IgD-negative memory B cell (primary cell): ENCODE results near the gene HYLS1. TPM values are rescaled to one million over a fixed set of nuclear protein-coding genes. Genes with fewer than 3 reads are reported as not detected.
A peak's percentile ranks its signal among the peaks of the same experiment; 100 is the strongest.
"Not testable (repeated sequence)": the region's sequence is repeated elsewhere in the genome, so short reads cannot be mapped to it uniquely, and the experiment has no call there.

Experiments
- H3K27ac Mint-ChIP-seq, 3 donors: one replicate each; pipeline ENCODE4 v1.8.0; 2020 to 2022; ENCODE audit warnings: mild to moderate bottlenecking in 3 of 3, mixed read lengths in 3 of 3, moderate library complexity in 1 of 3
- H3K27me3 Mint-ChIP-seq: one replicate; pipeline ENCODE4 v1.8.0; 2021; ENCODE audit warnings: mixed read lengths
- H3K36me3 Mint-ChIP-seq: one replicate; pipeline ENCODE4 v1.8.0; 2020; ENCODE audit warnings: mild to moderate bottlenecking, mixed read lengths
- H3K4me1 Mint-ChIP-seq, 3 donors: one replicate each; pipeline ENCODE4 v1.8.0; 2020 to 2022; ENCODE audit warnings: mixed read lengths in 3 of 3, mild to moderate bottlenecking in 1 of 3
- H3K4me3 Mint-ChIP-seq, 4 donors: one replicate each; pipeline ENCODE4 v1.8.0; 2020 to 2022; ENCODE audit warnings: mild to moderate bottlenecking in 4 of 4, mixed read lengths in 4 of 4, moderate library complexity in 3 of 4
- H3K9me3 Mint-ChIP-seq, 3 donors: one replicate each; pipeline ENCODE4 v1.8.0; 2020 to 2021; ENCODE audit warnings: mixed read lengths in 3 of 3, mild to moderate bottlenecking in 1 of 3
- polyA plus RNA-seq: library from polyadenylated mRNA; unstranded; fragments of 300-500 nt; fragmentation: Illumina TruSeq; gene quantifications from one replicate; pipeline ENCODE4 v1.2.3, GENCODE V29; 2021

HYLS1 gene
- polyA plus RNA-seq, 1 donor from 2014 or later, result 12.5 TPM

GRCh38 chr11:125890447-125891100, 3.1 kb downstream of the HYLS1 start:
- peaks cover 12 to 27% (median 16%) of the 10 kb centered on the region in 3 donors for H3K4me1 Mint-ChIP-seq
- peak overlapping the region in 1 of 4 donors; percentile 71 for H3K4me3 Mint-ChIP-seq
- H3K27me3 Mint-ChIP-seq, result no peaks in the 10 kb centered on the region
- H3K27ac Mint-ChIP-seq, result no peak overlapping the region
- H3K9me3 Mint-ChIP-seq, result peaks cover 0 to 2% (median 0%) of the 10 kb centered on the region in 3 donors
- H3K36me3 Mint-ChIP-seq, result peaks cover 2% of the 10 kb centered on the region

DNA sequence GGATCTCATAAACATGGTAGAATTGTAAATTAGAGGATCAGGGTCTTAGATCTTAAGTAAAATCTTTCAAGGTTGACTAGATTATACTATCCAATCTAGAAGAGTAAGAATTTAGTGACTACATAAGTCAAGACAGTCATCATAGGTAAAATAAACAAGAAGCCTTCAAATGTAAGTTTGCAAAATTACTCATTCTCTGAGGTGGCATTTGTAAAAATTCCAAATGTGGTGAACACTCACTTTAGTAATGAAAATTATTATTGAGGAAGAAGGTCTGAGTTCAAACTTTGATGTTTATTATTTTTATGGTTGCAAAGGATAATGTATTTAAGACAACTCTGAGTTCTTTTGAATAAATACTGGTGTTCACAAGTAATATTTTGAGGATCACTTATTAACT, 4.6 kb downstream of the HYLS1 start:
- Mint-ChIP-seq H3K36me3 (peaks cover 2% of the 10 kb centered on the region), H3K27me3 (no peaks in the 10 kb centered on the region), H3K27ac (peak overlapping the region in 1 of 3 donors; percentile 32), H3K9me3 (peaks cover 0 to 2% (median 0%) of the 10 kb centered on the region in 3 donors), H3K4me3 (no peak overlapping the region), H3K4me1 (peaks cover 15 to 24% (median 15%) of the 10 kb centered on the region in 3 donors)

DNA sequence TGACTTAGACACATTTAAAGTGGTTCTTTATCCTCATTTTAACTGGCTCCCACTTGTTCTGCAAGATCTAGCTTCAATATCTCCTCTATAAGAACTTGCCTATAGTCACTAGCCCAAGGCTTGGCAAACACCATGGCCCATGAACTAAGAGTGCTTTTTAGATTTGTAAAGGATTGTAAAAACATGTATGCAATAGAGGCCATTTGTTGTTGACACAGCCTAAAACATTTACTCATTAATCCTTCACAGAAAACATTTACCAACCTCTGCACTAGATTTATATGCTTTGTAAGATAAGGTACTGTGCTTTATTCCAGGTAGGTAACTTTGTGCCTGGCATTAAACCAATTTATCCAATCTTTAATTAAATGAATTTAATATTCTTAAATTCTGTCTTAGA, 5.5 kb downstream of the HYLS1 start:
- H3K9me3 Mint-ChIP-seq, result no peaks in the 10 kb centered on the region
- peaks cover 9 to 19% (median 9%) of the 10 kb centered on the region in 3 donors for H3K4me1 Mint-ChIP-seq
- H3K27ac Mint-ChIP-seq, result peak overlapping the region in 1 of 3 donors; percentile 32
- H3K4me3 Mint-ChIP-seq, result no peak overlapping the region
- H3K27me3 Mint-ChIP-seq, result no peaks in the 10 kb centered on the region
- H3K36me3 Mint-ChIP-seq, result peaks cover 2% of the 10 kb centered on the region

- H3K9me3 Mint-ChIP-seq, result no peaks in the 10 kb centered on the region
- peaks cover 10% of the 10 kb centered on the region for H3K36me3 Mint-ChIP-seq
- peaks cover 14% of the 10 kb centered on the region for H3K27me3 Mint-ChIP-seq
- H3K27ac Mint-ChIP-seq, result no peak overlapping the region
- H3K4me3 Mint-ChIP-seq, result peak overlapping the region; percentile 51 to 87 (median 68)
- peaks cover 14 to 27% (median 24%) of the 10 kb centered on the region in 3 donors for H3K4me1 Mint-ChIP-seq
These were observed 14.4 kb downstream of the HYLS1 start for GRCh38 chr11:125901872-125902271.

GRCh38 chr11:125902277-125902926, 14.9 kb downstream of the HYLS1 start:
- peaks cover 14 to 27% (median 24%) of the 10 kb centered on the region in 3 donors for H3K4me1 Mint-ChIP-seq
- peaks cover 10% of the 10 kb centered on the region for H3K36me3 Mint-ChIP-seq
- peak overlapping the region; percentile 93 to 99 (median 96) for H3K4me3 Mint-ChIP-seq
- peaks cover 14% of the 10 kb centered on the region for H3K27me3 Mint-ChIP-seq
- peak overlapping the region; percentile 82 to 96 (median 92) for H3K27ac Mint-ChIP-seq
- no peaks in the 10 kb centered on the region for H3K9me3 Mint-ChIP-seq

DNA sequence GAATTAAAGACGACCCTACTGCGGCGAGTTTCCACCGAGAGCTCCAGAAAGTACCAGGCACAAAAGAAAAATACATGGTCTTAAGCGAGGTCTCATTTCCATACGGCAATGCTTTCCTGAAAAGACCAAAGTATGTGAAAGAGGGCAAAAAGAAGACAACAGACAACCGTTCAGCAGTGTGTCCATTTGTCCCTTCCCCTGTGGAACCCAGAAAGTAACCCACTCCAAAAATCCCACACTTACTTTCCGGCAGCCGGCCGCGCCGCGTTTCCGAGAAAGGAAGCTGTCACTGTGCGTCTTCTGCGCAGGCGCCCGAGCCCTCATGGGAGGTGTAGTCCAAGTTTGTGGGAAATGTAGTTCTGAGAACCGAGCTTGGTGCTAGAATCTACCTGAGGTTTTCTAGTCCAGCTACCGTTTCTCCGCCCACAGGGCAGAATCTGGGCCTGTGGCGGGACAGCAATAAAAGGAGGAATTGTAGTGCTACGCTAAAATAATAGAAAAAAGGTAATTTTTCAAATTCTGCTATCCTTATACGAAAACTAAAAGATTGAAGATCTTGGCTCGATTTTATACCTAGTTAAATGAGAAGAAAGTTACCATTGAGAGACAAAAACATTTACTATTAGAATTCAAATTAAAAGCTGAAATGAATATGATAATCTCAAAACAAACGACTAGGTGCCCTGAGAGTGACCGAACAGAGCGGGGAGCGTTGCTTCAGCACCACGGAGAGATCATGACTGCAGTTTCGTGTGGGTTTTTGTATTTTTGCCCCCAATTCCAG, 15.7 kb downstream of the HYLS1 start, which contains the start of gene PUS3:
PUS3 (minus strand) TSS at position 280 of the 784 bp plus-strand sequence. CDS start 6,922 bp downstream, outside the sequence.
- Mint-ChIP-seq H3K27me3 (peaks cover 14% of the 10 kb centered on the region), H3K27ac (peak within 1 kb of the TSS; percentile 82 to 96 (median 92)), H3K36me3 (peaks cover 10% of the 10 kb centered on the region), H3K4me3 (peak within 1 kb of the TSS; percentile 93 to 99 (median 96)), H3K4me1 (peaks cover 14 to 27% (median 24%) of the 10 kb centered on the region in 3 donors), H3K9me3 (no peaks in the 10 kb centered on the region)

- peaks cover 13 to 27% (median 24%) of the 10 kb centered on the region in 3 donors for H3K4me1 Mint-ChIP-seq
- H3K36me3 Mint-ChIP-seq, result peaks cover 10% of the 10 kb centered on the region
- H3K27me3 Mint-ChIP-seq, result peaks cover 14% of the 10 kb centered on the region
- no peaks in the 10 kb centered on the region for H3K9me3 Mint-ChIP-seq
- peak within 1 kb of the TSS; percentile 93 to 99 (median 96) for H3K4me3 Mint-ChIP-seq
- H3K27ac Mint-ChIP-seq, result peak within 1 kb of the TSS; percentile 82 to 96 (median 92)
These were observed 16.5 kb downstream of the HYLS1 start, which contains the start of gene DDX25 for GRCh38 chr11:125903711-125904659. DDX25 (plus strand) TSS chr11:125904508; CDS start chr11:125904518, 10 bp downstream.

GRCh38 chr11:125904678-125905077, 17.2 kb downstream of the HYLS1 start:
- Mint-ChIP-seq H3K27me3 (peaks cover 14% of the 10 kb centered on the region), H3K36me3 (peaks cover 3% of the 10 kb centered on the region), H3K4me1 (peaks cover 11 to 23% (median 21%) of the 10 kb centered on the region in 3 donors), H3K27ac (no peak overlapping the region), H3K4me3 (peak overlapping the region; percentile 58 to 84 (median 81)), H3K9me3 (no peaks in the 10 kb centered on the region)

DNA sequence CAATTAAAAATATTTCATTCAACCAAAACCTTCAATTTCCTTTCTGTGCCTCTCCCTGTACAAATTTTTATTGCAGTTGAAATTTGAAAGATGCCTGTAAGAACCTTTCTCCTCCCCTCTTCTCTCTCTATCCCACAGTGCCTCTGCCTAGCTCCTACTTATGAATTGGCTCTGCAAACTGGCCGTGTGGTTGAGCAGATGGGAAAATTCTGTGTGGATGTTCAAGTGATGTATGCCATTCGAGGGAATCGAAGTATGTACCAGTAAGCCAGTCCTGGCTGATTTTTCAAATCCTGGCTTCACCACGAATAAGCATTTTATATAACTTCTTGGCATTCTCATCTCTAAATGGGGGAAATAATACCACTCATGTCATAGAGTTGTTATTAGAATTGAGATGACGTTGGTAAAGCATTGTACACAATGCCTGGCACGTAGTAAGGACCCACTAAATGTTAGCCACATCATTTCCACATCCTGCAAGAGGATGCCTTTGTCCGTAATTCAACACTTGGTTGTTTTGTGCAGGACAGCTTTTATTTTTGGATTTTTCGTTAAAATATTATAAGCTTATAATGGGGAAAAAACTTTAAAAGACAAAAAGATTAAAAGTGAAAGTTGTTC, 22.9 kb downstream of the HYLS1 start:
- Mint-ChIP-seq H3K9me3 (peaks cover 0 to 2% (median 0%) of the 10 kb centered on the region in 3 donors), H3K36me3 (no peaks in the 10 kb centered on the region), H3K4me3 (no peak overlapping the region), H3K27ac (no peak overlapping the region), H3K4me1 (no peaks in the 10 kb centered on the region), H3K27me3 (peaks cover 15% of the 10 kb centered on the region)

- not testable (repeated sequence) for H3K4me3 Mint-ChIP-seq, H3K36me3 Mint-ChIP-seq, H3K27ac Mint-ChIP-seq, H3K9me3 Mint-ChIP-seq, H3K4me1 Mint-ChIP-seq
- H3K27me3 Mint-ChIP-seq, result peaks cover 19% of the 10 kb centered on the region
These were observed 27.1 kb downstream of the HYLS1 start for GRCh38 chr11:125914601-125915000.

DNA sequence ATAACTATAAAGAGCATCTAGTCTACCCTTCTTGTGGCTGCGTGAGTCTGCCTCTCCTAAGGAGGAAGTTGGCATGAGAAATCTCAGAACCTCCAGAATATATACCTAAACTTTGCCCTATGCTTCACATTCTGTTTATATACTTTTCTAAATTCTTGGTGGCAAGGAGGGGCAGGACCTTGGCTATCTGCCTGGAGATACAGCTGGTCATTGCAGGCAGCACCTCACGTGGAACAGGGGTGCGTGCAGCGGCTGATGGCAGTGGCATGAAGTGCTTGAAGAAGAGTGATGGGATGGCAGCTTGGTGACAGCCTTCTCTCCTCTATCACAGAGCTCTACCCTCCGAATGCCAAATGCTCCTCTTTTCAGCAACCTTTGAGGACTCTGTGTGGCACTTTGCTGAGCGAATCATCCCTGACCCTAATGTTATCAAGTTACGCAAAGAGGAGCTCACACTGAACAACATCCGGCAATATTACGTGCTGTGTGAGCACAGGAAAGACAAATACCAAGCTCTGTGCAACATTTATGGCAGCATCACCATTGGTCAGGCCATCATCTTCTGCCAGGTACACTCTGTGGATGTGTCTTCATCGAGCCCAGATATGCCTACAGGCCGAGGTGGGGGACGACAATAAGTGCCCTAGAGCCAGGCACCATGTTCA, 29.3 kb downstream of the HYLS1 start:
- Mint-ChIP-seq H3K4me3 (no peak overlapping the region), H3K36me3 (no peaks in the 10 kb centered on the region), H3K9me3 (no peaks in the 10 kb centered on the region), H3K27me3 (peaks cover 9% of the 10 kb centered on the region), H3K27ac (no peak overlapping the region), H3K4me1 (no peaks in the 10 kb centered on the region)

DNA sequence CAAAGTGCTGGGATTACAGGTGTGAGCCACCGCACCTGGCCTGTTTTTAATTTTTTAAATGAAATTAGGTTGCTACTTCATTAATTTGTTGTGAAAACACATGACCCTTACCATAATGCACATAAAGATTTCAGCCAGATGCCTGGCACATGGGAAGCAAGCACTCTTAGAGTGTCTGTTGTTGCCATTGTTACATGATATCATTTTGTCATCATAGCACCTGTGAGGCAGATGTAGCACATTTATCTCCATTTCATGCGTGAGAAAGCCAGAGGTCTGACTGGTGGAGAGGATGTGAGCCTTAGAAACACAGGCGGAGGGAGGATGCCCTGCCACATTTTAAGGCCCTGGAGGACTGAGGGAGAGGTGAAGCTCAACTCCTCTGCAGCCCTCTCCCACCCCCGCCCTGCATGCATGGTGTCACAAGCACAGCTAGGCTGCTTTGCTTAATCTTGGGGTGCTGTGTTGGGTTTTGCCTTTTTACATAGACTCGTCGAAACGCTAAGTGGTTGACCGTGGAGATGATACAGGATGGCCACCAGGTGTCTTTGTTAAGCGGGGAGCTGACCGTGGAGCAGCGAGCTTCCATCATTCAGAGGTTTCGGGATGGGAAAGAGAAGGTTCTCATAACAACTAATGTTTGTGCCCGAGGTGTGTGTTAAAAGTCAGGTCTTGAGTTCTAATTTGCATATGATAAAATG, 30.8 kb downstream of the HYLS1 start:
- no peak overlapping the region for H3K4me3 Mint-ChIP-seq
- peaks cover 0 to 3% (median 0%) of the 10 kb centered on the region in 3 donors for H3K4me1 Mint-ChIP-seq
- H3K36me3 Mint-ChIP-seq, result no peaks in the 10 kb centered on the region
- H3K27me3 Mint-ChIP-seq, result peaks cover 7% of the 10 kb centered on the region
- no peaks in the 10 kb centered on the region for H3K9me3 Mint-ChIP-seq
- H3K27ac Mint-ChIP-seq, result no peak overlapping the region

GRCh38 chr11:125921042-125921441, 33.6 kb downstream of the HYLS1 start:
- H3K4me3 Mint-ChIP-seq, result no peak overlapping the region
- H3K27ac Mint-ChIP-seq, result no peak overlapping the region
- H3K36me3 Mint-ChIP-seq, result no peaks in the 10 kb centered on the region
- H3K27me3 Mint-ChIP-seq, result peaks cover 7% of the 10 kb centered on the region
- H3K4me1 Mint-ChIP-seq, result peaks cover 0 to 3% (median 0%) of the 10 kb centered on the region in 3 donors
- no peaks in the 10 kb centered on the region for H3K9me3 Mint-ChIP-seq
